Measurements from ENCODE around the gene ACAP2.
"Not testable (repeated sequence)": the region's sequence is repeated elsewhere in the genome, so short reads cannot be mapped to it uniquely, and the experiment has no call there.

ACAP2 gene, protein sequence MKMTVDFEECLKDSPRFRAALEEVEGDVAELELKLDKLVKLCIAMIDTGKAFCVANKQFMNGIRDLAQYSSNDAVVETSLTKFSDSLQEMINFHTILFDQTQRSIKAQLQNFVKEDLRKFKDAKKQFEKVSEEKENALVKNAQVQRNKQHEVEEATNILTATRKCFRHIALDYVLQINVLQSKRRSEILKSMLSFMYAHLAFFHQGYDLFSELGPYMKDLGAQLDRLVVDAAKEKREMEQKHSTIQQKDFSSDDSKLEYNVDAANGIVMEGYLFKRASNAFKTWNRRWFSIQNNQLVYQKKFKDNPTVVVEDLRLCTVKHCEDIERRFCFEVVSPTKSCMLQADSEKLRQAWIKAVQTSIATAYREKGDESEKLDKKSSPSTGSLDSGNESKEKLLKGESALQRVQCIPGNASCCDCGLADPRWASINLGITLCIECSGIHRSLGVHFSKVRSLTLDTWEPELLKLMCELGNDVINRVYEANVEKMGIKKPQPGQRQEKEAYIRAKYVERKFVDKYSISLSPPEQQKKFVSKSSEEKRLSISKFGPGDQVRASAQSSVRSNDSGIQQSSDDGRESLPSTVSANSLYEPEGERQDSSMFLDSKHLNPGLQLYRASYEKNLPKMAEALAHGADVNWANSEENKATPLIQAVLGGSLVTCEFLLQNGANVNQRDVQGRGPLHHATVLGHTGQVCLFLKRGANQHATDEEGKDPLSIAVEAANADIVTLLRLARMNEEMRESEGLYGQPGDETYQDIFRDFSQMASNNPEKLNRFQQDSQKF

DNA sequence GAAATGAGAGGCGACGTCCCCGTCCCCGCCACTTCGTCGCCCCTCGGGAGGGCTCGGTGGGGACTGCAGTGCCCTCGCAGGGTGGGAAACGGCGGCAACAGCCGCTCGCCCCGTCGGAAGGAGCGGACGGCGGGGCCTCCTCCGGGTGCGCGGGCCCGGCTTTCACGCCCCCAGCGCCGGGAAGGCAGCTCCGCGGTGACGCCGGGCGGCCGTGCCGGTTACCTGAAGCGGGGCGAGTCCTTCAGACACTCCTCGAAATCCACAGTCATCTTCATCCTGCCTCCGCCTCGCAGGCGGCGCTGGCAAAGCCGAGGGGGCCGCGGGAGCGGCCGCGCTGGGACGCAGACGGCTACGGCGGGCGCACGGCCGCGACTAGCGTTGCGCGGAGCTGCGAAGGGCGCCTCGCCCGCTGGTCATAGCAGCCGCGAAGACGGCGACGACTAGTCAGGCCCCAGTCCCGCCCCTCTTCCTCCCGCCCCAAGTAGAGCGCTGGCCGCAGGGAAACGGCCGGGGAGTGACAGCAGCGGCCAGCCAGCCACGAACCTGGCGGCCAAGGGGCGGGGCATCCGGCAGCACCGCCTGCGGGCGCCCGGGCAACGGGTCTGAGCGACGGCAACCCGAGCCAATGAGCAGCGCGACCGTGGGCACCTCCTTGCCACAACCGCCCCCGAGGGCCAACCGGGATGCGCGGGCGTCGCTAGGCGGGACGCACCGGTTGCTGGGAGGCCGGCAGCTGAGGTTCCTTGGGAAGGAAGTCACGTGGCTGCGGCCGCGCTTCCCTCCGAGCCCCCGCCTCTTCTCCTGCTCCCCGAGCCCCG lies at the start of gene ACAP2:
Gene ACAP2, minus strand, starts transcription at position 448 of the 818 bp plus-strand sequence. Its CDS starts 173 bp downstream, at position 275.
- H3K4me3 ChIP-seq (ENCODE audit: low read length), result peak within 1 kb of the TSS; percentile 78
- DNase-seq (ENCODE audit: low read depth), result peak; percentile 100
- TF ChIP-seq, protein P1, sequence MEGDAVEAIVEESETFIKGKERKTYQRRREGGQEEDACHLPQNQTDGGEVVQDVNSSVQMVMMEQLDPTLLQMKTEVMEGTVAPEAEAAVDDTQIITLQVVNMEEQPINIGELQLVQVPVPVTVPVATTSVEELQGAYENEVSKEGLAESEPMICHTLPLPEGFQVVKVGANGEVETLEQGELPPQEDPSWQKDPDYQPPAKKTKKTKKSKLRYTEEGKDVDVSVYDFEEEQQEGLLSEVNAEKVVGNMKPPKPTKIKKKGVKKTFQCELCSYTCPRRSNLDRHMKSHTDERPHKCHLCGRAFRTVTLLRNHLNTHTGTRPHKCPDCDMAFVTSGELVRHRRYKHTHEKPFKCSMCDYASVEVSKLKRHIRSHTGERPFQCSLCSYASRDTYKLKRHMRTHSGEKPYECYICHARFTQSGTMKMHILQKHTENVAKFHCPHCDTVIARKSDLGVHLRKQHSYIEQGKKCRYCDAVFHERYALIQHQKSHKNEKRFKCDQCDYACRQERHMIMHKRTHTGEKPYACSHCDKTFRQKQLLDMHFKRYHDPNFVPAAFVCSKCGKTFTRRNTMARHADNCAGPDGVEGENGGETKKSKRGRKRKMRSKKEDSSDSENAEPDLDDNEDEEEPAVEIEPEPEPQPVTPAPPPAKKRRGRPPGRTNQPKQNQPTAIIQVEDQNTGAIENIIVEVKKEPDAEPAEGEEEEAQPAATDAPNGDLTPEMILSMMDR (IDR thresholded peaks at IDR 0.05; ENCODE audit: insufficient read depth, low read depth, low read length, missing control alignments), result no peak

DNA sequence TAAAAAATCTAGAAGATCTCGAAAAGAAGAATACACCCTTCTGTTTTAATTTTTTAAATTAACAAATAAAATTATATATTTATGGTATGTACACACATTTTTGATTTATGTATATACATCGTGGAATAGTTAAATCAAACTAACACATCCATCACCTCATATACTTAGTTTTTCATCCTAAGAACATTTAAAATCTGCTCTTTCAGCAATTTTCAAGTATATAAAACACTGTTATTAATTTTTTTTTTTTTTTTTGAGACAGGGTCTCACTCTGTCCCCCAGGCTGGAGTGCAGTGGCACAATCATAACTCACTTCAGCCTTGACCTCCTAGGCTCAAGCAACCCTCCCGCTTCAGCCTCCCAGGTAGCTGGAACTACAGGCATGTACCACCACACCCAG lies 32.8 kb upstream of the ACAP2 start:
- DNase-seq (ENCODE audit: low read depth), result no peak
- TF ChIP-seq, protein P1 (IDR thresholded peaks at IDR 0.05; ENCODE audit: insufficient read depth, low read depth, low read length, missing control alignments), result no peak

DNA sequence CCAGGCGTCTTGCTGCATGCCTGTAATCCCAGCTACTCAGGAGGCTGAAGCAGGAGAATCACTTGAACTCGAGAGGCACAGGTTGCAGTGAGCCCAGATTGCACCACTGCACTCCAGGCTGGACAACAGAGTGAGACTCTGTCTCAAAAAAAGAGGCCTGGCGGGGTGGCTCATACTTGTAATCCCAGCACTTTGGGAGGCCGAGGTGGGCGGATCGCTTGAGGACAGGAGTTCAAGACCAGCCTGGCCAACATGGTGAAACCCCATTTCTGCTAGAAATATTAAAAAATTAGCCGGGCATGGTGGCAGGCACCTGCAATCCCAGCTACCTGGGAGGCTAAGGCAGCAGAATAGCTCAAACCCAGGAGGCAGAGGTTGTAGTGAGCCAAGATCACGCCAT lies 32.3 kb upstream of the ACAP2 start:
- not testable (repeated sequence) for DNase-seq (ENCODE audit: low read depth); H3K4me3 ChIP-seq (ENCODE audit: low read length)

More for the DNA sequence above, 32.8 kb upstream of the ACAP2 start:
- H3K4me3 ChIP-seq (ENCODE audit: low read length), result no peak overlapping the region

DNA sequence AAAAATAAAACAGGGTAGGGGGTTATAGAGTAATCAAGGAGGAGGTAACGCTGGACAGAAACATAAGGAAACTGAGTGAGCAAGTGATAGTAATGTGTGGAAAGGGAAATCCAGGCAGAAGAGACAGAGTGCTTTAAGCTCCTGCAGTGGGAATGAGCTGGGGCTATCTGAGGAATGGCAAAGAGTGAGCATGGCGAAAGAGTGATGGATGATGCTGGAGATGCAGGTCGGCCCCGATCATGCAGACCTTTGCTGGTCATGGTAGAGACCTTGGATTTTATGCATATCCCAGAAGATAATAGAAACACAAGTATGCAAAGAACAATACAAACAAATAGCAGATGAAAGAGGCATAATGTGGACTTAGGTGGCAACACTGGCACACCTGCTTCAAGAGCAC lies 26.0 kb upstream of the ACAP2 start:
- DNase-seq (ENCODE audit: low read depth), result no peak
- TF ChIP-seq, protein P1 (IDR thresholded peaks at IDR 0.05; ENCODE audit: insufficient read depth, low read depth, low read length, missing control alignments), result no peak
- no peak overlapping the region for H3K4me3 ChIP-seq (ENCODE audit: low read length)

DNA sequence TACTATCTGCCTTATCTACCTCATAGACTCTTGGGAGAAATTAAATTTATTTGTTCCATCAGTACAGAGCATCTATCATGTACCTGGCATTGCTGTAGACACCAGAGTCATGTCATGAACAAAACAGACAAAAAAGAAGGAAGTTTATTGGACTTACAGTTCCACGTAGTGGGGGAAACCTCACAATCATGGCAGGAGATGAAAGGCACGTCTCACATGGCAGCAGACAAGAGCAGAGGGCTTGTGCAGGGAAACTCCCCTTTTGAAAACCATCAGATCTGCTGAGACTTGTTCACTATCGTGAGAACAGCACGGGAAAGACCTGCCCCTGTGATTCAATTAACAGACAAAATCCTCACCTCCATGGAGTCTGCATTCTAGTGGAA lies 25.6 kb upstream of the ACAP2 start:
- peak; percentile 22 for DNase-seq (ENCODE audit: low read depth)
- TF ChIP-seq, protein P1 (IDR thresholded peaks at IDR 0.05; ENCODE audit: insufficient read depth, low read depth, low read length, missing control alignments), result no peak
- H3K4me3 ChIP-seq (ENCODE audit: low read length), result no peak overlapping the region

DNA sequence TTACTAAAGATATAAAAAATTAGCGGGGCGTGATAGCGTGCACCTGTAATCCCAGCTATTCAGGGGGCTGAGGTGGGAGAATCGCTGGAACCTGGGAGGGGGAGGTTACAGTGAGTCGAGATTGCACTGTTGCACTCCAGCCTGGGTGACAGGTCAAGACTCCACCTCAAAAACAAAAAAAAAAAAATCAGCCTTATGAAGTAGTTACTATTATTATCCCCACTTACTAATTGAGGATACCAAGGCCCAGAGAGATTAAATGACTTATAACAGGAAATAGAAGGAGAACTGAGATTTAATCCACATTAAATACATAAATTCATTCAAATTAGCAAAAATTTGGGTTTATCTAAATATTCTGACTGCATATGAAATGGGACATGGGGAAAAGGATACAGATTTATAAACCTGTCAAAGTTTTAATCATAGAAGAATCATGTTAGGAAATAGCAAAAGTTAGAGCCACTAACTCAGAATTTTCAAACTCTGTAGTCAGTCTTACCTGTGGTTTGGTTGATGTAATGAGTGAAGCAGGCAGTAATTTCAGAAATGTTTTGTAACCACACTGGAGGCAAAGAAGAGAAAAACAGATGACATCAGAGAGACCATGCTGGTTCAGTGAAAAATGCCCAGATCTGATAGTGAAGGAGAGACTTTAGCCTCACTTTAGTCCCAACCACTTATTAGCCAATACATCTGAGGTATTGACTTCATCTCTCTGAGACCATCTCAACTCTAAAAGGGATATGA lies 25.0 kb upstream of the ACAP2 start:
- peak; percentile 37 for DNase-seq (ENCODE audit: low read depth)
- no peak overlapping the region for H3K4me3 ChIP-seq (ENCODE audit: low read length)

More for the DNA sequence above, 25.0 kb upstream of the ACAP2 start:
- TF ChIP-seq, protein P1 (IDR thresholded peaks at IDR 0.05; ENCODE audit: insufficient read depth, low read depth, low read length, missing control alignments), result no peak

Measured in epithelial cell of esophagus (primary cell).